Pericardium fibroblast (primary cell): ENCODE measurements around the gene KAZALD1. TPM values are rescaled to one million over a fixed set of nuclear protein-coding genes. Genes with fewer than 3 reads are reported as not detected.

Experiments
- total RNA-seq: library from RNA; depleted of rRNA; stranded (reverse); fragments of >200 nt; gene quantifications from 2 replicates; pipeline ENCODE4 v1.2.3, GENCODE V29; 2015

The KAZALD1 gene
- total RNA-seq: 16.7 and 24.3 TPM in 2 replicates

DNA sequence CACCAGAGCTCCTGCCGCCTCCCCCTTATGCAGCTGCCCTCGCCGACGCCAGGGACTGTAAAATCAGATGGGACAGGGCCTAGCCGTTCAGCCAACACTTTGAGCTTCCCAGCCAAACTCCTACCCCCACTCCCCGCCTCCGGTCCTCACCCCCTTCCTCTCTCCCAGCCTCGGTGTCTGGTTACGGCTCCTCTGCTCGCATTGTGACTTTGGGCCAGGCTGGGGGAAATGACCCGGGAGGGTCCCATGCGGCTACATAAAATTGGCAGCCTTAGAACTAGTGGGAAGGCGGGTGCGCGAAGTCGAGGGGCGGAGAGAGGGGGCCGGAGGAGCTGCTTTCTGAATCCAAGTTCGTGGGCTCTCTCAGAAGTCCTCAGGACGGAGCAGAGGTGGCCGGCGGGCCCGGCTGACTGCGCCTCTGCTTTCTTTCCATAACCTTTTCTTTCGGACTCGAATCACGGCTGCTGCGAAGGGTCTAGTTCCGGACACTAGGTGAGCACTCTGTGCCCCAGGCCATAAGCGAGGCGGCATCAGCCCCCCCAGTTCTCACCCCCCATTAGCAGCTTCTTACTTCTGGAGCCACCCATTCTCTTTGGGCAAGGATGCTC is at the start of gene KAZALD1:
KAZALD1 (plus strand) TSS at position 366 of the 608 bp plus-strand sequence. CDS start 604 bp downstream, outside the sequence.

GRCh38 chr10:101031128-101031795 is 30.5 kb upstream of the KAZALD1 start, which contains the start of the genes PDZD7 and SFXN3:
Gene PDZD7, minus strand, starts transcription at chr10:101031129. Its CDS starts 910 bp downstream, at chr10:101030219.
Gene SFXN3, plus strand, starts transcription at chr10:101031234. Its CDS starts 3,461 bp downstream, at chr10:101034695.

Other genes with a start within 250 kb of the KAZALD1 start
- 8.6 and 13.9 TPM in 2 replicates for gene SLF2, start 149.0 kb upstream of the KAZALD1 start, total RNA-seq
- 1.4 and 2.3 TPM in 2 replicates for gene SEMA4G, start 92.5 kb upstream of the KAZALD1 start, total RNA-seq
- 81.3 and 95.6 TPM in 2 replicates for gene MRPL43, start 74.5 kb upstream of the KAZALD1 start, total RNA-seq
- 5.7 and 16.5 TPM in 2 replicates for gene TWNK, start 74.4 kb upstream of the KAZALD1 start, total RNA-seq
- gene LZTS2, start 62.2 kb upstream of the KAZALD1 start, total RNA-seq: 103 and 114 TPM in 2 replicates
- 0.35 and 1.4 TPM in 2 replicates for gene PDZD7, start 30.9 kb upstream of the KAZALD1 start, total RNA-seq
- 54.8 and 58.3 TPM in 2 replicates for gene SFXN3, start 30.8 kb upstream of the KAZALD1 start, total RNA-seq
- not detected in 2 replicates for gene TLX1, start 69.3 kb downstream of the KAZALD1 start, total RNA-seq
- under 0.01 TPM in 1 of 2 replicates, not detected in the other for gene LBX1, start 167.5 kb downstream of the KAZALD1 start, total RNA-seq